HG03108 (cell line): ENCODE measurements around the gene SPATA31E1.
"Not testable (repeated sequence)": the region's sequence is repeated elsewhere in the genome, so short reads cannot be mapped to it uniquely, and the experiment has no call there.

Experiments
- ATAC-seq: cut with Tn5 transposase; IDR thresholded peaks from one replicate; pipeline ENCODE4 v1.9.1; 2021; ENCODE audit warnings: moderate library complexity; ENCODE audit not compliant: unreplicated experiment

The SPATA31E1 gene

DNA sequence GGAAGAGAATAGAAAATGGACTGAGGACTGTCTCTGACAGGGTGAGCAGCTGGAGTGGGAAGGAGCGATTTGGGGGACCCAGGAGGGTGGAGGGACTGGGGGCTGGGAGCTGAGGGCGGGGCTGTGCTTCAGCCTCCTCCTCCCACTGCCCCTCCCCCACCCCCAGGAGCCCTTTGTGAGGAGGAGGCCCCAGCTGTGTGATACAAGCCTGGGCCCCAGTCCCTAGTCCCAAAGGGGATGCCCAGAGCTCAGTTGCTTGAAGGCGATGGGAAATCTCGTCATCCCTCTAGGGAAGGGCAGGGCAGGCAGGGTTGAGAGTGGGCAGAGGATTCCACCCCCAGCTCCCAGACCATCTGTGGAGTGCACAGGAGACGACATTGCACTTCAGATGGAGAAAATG, at the start of gene SPATA31E1:
Gene SPATA31E1 (plus strand): TSS at position 251 of the 400 bp plus-strand sequence. CDS start 15 bp downstream, at position 266.
- ATAC-seq: no peak

GRCh38 chr9:87834357-87834756, 48.3 kb upstream of the SPATA31E1 start:
- ATAC-seq: no peak

GRCh38 chr9:87836536-87836935, 46.1 kb upstream of the SPATA31E1 start:
- ATAC-seq: no peak

- ATAC-seq: no peak
Observed at GRCh38 chr9:87836951-87837705, 45.5 kb upstream of the SPATA31E1 start.

- no peak for ATAC-seq
Observed at GRCh38 chr9:87840134-87840533, 42.5 kb upstream of the SPATA31E1 start.

DNA sequence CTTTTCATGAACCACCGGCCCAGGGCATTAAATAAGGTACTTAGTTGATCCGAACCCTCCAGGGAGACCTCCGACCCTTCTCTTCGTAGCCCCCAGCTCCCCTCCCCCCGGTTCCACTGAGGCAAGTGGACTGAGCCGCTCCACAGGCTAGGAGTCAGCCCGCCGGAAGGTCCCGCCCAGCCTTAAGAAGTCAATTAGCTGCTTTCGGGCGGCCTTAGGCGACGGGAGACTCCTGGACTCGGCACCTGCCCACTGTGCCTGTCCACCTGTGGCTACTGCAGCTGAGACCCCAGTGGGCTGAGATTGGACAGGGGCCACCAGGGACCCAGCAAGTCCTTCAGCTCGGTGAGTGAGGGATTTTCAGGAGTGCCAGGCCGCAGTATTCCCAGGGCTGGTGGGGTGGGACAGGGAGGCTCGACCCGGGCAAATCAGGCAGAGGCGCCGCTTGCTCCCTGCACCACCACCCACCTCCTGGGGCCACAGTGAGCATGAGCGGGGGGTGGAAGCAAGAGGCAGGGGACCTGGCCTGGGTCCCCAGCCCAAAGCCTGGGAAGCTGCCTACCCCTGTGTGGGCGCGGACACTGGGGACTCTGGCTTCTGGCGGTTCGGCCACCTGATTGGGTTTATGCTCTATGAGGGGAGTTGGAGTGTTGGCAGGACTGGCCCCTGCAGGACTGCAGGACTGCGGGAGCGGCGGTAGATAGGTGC, 39.6 kb upstream of the SPATA31E1 start:
- ATAC-seq: no peak

- no peak for ATAC-seq
Observed at GRCh38 chr9:87844506-87844905, 38.2 kb upstream of the SPATA31E1 start.

DNA sequence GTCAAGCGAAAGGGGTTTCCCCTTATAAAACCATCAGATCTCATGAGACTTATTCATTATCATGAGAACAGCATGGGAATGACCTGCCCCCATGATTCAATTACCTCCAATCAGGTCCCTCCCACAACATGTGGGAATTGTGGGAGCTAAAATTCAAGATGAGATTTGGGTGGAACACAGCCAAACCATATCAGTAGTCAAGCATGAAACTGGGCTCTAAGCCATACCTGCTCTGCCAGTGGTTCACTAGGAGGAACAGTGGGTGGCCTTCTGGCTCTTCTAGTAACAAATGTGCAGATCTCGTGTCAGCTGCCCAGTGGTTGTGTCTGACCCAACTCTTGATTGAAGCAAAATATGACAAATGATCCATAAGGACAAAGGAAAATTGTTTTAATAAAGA, 34.9 kb upstream of the SPATA31E1 start:
- ATAC-seq: not testable (repeated sequence)

DNA sequence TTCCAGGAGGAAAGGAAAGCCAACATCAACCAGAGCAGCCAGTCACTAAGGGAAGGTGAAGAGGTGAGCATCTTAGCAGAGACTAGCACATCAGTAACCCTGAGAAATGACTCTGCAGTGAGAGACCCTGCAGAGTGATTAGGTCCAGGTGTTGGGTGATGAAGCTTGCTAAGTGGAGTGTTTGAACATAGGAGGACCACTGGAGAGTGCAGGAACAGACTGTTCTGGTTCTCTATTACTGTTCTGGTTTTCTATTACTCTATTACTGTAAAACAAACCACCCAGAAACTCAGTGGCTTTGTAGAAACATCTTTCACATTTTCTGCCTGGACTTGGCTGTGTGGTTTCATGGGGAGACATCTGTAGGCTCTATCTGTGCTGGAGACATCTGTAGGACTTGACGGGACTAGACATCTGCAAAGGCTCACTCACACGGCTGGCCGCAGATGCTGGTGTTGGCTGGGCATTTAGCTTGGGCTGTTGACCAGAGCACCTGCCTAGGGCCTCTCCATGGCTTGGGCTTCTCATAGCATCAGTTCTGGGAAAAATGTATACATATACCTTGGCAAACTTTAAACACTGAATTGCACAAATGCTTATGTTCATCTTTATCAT, 33.4 kb upstream of the SPATA31E1 start:
- no peak for ATAC-seq

GRCh38 chr9:87850391-87850790, 32.3 kb upstream of the SPATA31E1 start:
- no peak for ATAC-seq

- ATAC-seq: not testable (repeated sequence)
Observed at GRCh38 chr9:87851186-87851585, 31.5 kb upstream of the SPATA31E1 start.

DNA sequence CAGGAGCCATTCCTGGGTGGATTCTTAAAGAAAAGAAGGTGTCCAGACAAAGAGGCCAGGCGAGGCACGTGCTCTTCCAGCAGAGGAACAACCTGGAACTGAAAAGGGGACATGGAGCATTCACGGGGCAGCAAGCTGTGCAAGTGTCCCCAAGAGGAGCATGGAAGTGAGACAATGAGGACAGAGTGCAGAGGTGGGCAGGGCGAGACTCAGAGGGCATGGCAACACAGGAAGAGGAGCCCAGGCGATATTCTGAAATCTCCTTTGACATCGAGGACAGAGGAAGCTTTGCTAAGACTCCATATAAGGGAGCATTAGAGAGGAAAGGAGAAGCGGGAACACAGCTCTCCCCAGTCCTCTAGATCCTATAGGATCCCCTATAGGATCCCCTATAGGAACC, 29.4 kb upstream of the SPATA31E1 start:
- ATAC-seq: no peak

- ATAC-seq: no peak
Observed at GRCh38 chr9:87853876-87854579, 28.6 kb upstream of the SPATA31E1 start.

DNA sequence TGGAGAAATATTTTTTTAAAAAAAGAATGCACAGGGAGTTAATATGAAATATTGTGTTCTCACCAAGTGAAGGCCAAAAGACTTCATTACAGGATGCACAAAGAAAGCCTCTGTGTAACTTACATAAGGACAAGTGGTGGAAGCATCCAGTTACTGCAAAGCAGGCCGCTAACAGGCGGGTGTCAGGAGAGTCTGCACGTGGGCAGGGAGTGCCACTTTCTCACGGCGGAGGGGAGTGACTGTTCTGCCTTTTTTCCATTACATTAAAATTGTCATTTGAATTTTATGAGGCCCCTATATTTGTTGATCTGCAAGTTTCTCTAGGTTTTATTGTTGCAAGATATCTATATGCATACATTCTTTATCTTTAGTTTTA, 28.1 kb upstream of the SPATA31E1 start:
- ATAC-seq: no peak

- no peak for ATAC-seq
Observed at GRCh38 chr9:87855061-87855460, 27.6 kb upstream of the SPATA31E1 start.

GRCh38 chr9:87857141-87857947, 25.3 kb upstream of the SPATA31E1 start:
- no peak for ATAC-seq

GRCh38 chr9:87857948-87858335, 24.7 kb upstream of the SPATA31E1 start:
- ATAC-seq: no peak

- no peak for ATAC-seq
Observed at GRCh38 chr9:87859137-87859536, 23.5 kb upstream of the SPATA31E1 start.

DNA sequence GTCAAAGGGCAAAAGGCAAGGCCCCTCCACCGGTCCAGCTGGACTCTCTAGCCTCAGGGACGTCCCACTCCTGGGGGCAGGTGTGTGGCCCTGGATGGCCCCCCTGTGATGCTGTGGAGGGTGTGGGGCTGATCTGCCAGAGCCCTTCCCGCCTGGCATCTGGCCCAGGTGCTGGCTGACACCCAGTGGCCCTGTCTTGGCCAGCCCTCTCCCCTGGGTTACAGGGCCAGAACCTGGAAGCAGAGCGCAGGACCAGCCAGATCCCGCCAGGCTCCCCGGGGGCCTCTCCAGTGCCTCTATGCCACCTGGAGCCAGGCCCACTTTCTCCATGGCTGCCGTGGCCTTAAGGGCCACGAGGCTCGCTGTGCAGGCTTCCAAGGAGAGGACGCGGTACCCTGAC, 22.9 kb upstream of the SPATA31E1 start:
- no peak for ATAC-seq

DNA sequence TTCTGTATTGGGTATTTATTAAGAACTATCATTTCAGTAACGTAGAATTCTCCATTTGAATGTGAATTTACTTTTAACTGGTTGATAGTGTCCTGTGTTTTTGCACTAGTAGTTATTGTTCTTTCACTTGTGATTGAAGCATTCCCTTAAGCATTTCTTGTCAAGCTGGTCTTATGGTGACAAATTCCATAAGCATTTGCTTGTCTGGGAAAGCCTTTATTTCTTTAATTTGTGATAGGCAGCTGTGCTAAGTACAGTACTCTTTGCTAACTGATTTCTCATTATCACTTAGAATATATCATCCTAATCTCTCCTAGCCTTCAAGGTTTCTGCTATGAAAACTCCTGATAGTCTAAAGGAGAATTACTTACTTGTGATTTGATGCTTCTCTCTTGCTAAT, 21.3 kb upstream of the SPATA31E1 start:
- no peak for ATAC-seq
